GM21576 (cell line): ENCODE measurements around the gene CTNNA3.

Experiments used
- ATAC-seq: cut with Tn5 transposase; IDR thresholded peaks from one replicate; pipeline ENCODE4 v1.9.1; 2021; ENCODE audit warnings: mild to moderate bottlenecking, moderate library complexity; ENCODE audit not compliant: unreplicated experiment

CTNNA3 gene

DNA sequence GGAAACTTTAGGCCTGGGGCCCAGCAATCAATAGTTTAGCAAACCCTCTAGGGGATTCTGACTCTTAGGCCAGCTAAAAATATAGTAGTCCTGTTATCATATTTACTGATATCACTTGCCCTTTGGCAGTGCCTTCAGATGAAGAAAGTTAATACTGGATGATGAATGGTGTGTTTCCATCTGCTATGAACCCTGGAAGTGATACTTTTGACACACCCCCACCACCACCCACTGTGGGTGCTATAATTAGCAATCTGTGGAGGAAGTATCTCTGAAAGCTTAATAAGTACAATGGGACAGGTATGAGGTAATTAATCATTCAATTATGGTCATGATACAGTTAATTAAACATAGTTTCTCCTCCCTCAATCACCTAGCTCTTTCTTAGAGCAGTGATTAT is 860.6 kb downstream of the CTNNA3 start:
- ATAC-seq = no peak

DNA sequence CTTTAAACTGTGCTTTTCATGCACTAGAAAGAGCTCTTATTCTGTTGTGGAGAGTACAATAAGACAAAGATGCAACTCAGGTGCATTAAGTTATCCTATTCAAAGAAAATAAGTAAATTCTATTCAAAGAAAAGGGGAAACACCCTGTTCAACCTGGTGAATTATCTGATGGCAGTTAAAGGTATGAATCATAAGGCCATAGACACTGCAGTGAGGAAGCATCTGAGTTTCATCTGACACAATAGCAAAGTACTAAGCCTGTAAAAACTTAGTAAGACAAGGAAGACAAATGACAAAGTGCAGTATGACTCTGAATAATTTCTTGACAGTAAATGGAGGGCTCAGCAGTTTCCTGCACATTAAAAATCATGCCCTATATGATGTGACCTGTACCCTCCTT is 861.2 kb downstream of the CTNNA3 start:
- ATAC-seq = no peak

DNA sequence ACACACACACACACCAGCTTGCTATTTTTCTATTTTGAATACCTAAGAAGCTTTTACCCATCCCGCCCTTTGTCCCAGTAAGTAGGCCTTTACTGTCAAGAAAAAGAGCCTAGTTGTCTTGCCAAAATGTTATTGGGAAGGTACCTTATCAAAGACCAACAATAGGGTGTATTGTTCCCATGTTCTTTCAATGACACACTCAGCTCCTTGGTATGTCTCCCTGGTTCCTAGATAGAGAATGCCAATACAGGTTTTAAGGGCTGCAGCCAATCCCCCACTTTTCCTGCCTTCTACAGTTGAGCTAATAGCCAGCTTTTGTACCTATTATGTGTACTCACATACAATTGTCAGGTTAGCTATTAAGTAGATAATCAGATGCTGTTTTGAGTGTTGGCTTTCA is 862.1 kb downstream of the CTNNA3 start:
- ATAC-seq = no peak

DNA sequence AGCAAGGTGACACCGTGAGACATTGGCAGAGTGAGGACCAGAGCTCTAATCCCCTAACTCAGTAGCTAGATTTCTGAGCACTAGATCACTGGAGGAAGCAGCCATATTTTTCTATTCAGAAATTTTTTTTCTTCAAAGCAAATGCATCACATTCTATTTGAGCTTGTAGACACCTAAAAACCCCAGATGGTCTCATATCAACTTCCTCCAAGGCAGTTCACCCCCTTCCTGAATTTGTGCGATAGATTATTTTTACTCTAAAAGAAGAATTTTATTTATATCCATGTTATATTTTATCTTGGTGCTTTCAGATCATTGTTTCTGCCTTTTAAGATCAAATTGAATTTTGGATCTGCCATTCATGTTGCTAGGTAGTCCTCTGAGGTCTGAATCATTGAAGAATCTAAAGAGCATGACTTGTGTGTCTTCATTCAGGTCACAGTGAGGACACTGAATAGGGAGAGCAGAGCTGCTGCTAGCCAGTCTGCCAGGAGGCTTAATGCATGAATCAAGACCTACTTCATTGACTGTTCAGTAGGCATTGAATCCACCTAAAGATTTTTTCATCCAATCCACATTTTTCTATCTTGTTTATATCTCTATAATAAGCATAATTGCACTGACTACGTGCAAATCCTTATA is 863.1 kb downstream of the CTNNA3 start:
- ATAC-seq = no peak

DNA sequence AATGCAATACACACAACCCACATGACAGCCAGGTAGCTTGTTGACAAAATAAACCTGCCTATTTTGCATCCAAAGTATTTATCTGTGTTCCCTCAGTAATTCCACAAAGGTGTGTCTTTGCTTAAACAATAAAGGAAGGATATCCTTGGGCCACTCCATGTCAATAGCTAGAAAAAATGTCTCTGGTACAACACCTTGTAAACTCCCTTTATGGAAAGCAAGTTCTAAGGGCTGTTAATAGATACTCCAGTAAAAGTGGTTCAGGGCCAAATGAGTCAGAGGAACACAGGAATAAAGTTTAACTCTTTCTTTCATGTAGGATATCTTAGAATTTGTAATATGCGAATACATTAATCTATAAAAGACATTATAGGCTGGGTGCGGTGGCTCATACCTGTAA is 867.0 kb downstream of the CTNNA3 start:
- no peak for ATAC-seq

DNA sequence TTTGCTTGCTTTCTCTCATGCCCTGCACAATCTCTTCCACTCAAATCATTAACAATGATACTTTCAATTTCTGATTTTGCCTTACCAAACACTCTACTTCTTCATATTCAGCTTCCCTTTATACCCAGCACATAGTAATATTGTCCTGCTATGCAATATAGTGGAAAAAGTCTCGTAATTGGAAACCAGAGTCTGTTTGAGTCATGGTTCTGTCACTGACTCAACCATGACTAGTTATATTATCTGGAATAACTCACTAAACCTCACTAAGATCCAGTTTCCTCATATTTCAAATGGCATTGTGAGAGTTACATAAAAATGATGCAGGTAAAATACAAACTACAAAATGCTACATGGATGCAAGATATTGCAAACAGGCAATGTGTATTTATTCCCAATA is 868.6 kb downstream of the CTNNA3 start:
- ATAC-seq = no peak

DNA sequence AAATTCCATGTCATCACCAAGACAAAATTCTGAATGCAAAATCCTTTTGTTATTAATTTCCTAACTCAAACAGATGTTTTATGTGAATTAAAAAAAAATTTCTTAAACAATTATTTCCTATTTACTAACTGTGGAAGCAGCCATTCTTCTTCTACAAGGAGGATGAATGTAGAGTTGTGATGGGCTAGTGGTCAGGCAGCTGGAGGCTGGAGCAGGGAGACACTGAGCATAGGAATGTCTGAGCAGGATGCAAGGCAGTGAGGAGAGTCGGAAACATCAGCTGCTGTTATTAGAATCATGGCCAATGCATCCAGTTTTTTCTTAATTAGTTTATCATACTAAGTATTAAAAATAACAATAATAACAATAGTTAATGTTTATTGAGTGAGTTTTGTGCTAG is 872.7 kb downstream of the CTNNA3 start:
- no peak for ATAC-seq

DNA sequence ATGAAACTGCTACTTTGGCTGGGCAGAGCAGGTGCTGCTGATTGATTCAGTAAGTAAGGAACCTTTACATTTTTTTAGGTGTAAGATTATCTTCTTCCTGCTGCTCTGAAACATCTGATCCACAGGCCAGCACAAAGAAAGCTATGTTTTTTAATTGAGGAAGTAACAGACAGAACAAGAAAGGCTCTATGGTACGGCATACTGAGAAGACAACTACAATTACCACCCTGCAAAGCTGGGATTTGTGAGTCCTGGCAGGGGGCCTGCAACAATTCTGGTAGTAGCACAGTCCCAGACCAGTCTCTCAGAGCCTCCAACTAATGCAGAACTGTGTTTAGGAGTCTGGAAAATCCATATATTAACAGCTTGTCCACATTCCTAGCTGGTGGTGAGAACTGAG is 873.2 kb downstream of the CTNNA3 start:
- ATAC-seq = no peak

DNA sequence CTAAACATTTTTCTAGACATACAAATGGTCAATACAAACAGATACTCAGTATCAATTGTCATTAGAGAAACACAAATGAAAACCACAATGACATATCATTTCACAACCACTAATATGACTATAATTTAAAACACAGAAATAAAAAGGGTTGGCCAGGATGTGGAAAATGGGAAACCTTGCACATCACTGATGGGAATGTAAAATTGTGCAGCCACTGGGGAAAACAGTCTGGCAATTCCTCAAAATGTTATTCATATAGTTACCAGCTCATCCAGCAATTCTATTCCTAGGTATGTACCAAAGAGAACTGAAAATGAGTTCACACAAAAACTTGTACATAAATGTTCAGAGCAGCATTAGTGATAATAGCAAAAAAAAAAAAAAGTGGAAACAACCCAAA is 876.3 kb downstream of the CTNNA3 start:
- no peak for ATAC-seq

DNA sequence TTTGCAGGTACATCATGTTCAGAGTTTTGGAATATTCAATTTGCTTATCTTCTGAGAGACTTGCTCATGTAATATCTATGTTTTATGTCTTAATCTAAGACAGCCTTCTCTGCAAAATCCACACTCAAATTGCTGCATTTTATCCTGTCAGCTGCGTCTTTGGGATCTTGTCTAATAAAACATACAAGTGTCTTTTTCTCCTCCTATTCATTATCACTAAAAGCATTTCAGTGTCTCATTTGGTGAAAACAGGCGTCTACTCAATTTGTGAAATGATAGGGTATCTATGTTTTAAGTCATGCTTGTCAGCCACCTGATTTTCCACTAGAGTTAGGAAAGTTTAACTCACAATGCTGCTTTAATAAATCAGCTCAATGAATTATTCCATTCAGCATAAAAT is 882.9 kb downstream of the CTNNA3 start:
- no peak for ATAC-seq

DNA sequence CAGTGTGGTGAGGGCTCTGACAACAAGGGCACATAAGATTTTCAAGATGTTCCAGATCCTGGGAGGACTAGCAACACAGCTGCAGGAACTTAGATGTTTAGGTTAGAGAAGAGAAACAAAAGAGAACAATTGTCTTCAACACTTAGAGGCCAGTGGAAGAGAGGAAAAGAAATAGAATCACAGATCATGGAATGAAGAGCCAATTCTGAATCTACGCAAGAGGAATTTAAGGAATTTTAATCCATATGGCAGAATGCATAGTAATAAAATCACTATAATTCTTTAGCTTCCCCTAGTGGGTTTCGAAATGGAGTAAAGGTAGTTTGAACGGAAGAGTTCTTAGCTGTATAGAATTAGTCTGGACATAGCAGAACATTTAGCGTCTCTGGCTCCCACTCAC is 884.8 kb downstream of the CTNNA3 start:
- ATAC-seq = no peak

DNA sequence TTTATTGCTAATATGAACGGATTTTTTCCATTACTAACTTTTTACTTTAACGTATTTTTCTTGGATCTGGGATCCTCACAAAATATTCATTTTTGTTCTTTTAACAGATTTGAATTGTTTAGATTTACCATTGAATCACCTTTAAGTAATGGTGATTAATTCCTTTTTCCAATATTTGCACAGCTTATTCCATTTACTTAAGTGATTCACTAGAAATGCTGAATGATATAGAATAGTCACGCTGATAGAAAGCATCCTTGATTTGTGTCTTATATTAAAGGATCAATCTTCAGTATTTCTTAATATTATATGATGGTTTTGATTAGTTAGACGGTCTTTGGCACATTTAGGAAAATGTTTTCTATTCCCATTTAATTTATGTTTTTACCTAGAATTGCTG is 886.6 kb downstream of the CTNNA3 start:
- ATAC-seq = no peak

DNA sequence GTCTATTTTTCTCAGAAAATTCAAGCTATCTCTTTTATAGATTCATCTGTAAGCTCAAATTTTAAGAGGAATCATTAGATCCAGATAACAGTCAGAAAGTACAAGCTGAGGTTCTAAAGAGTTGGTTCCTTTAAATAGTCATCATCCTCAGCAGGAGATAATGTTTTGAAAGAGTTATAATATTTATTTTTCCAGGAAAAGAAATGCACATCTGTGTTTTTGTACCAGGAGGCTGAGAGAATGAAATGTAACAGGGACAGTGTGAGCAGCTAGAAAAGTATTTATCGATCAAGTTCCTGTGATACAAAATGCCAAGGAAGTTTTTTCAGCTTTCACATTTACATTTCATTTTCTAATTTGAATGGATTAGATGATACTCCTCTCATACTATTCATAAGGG is 890.4 kb downstream of the CTNNA3 start:
- no peak for ATAC-seq

DNA sequence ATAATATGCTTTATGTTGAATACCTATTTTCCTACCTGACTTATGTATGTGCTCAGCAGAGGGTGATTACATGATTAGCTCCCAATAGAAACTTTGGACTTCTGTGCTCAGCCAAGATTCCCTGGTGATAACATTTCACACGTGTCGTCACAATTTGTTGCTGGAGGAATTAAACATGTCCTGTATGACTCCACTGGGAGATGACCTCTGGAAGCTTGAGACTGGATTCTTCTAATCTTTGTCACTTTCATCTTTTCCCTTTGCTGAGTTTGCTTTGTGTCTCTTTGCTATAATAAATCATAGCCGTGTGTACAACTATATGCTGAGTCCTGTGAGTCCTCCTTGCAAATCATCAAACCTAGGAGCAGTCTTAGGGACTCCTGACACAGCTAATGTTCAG is 891.0 kb downstream of the CTNNA3 start:
- no peak for ATAC-seq

DNA sequence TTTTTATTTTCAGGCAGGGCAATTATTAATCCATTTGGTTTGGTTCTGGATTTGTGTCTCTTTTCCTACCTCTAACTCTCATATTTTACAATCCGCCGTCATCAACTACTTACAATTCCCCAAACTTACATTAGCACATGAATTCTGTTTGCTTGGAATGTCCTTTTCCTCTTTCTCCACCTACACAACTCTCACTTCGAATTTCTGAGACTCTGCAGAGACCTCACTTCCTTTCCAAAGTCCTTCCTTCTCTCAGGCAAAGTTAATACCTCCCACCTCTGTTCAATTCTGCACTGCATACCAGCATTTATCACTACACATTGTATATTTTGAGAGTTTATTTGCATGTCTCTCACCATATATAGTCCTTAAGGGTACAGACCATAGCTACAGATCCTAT is 892.8 kb downstream of the CTNNA3 start:
- ATAC-seq = no peak

DNA sequence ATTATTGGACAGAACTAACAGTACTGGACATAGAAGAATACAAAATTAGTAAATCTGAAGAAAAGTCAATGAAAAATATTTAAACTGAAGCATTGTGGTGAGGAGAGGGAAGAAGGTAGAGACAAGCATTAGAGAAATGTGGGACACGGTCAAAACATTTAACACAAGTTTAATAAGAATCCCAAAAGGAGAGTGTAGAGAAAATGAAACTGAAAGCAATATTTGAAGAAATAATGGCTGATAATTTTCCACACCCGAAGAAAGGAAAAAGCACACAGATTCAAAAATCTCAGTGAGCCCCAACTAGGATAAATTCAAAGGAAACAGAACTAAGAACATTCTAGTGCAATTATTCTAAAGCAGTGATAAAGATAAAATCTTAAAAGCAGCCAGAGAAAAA is 896.5 kb downstream of the CTNNA3 start:
- ATAC-seq = no peak

DNA sequence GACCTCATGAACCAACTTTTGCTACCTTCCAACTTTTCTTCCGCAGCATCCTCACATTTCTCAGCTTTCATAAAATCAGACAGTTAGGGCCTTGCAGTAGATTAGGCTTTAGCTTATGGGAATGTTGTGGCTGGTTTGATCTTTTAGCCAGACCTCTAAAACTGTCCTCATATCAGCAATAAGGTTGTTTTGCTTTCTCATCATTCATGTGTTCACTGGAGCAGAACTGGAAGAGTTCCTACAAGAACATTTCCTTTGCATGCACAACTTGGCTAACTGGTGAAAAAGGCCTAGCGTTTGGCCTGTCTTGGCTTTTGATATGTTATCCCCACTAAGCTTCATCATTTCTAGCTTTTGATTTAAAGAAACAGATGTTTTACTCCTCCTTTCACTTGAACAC is 900.1 kb downstream of the CTNNA3 start:
- ATAC-seq = no peak

DNA sequence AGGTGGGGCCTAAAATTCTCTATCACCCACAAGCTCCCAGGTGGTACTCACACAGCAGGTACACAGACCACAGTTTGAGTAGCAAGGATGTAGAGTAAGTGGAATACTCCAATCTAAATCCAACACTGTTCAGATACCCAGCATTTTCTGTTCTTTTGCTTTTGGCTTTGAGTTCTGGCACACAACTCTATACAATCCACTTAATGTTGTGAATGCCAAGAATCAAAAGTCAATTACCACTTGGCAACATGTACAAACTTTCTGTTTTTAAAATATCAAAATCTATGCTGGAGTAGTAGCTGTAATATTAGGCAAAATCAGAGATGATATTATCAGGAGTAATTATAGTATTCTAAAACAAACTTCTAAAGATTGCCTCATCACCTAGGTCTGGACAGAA is 903.6 kb downstream of the CTNNA3 start:
- ATAC-seq = no peak

DNA sequence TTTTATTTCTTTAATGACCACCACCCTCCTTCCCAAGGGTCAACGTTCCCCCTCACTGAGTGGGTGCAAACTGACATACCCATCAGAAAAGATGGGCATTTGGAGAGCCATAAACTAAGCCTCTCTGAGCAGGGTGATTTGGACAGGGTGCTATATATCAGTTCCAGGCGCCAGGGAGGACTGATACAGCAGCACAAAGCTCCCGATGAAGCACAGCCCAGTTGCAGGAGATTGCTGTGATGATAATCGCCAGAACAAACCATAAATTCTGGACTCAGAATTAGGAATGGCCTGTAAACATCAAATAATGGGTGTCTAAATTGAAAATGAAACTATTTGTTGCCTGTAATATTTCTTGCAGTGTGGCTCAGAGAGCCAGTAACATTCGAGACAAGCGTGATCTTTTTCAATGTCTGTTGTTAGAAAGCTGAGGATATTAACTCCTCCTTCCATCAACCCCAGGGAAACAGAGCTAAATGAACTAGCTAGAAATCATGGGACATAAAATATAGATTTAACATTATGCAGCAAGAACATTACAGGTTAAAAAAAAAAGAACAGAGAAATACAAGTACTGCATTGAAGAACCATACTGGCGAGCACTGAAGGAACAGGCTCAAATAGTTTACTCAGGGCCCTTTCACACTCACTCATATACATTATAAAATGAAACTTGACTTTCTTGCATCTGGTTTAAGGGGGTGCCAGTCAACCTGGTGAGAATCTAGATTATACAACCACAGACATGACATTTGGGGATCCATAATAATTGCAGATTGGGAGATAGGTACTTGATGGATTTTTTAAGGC is 907.6 kb downstream of the CTNNA3 start:
- ATAC-seq = no peak

DNA sequence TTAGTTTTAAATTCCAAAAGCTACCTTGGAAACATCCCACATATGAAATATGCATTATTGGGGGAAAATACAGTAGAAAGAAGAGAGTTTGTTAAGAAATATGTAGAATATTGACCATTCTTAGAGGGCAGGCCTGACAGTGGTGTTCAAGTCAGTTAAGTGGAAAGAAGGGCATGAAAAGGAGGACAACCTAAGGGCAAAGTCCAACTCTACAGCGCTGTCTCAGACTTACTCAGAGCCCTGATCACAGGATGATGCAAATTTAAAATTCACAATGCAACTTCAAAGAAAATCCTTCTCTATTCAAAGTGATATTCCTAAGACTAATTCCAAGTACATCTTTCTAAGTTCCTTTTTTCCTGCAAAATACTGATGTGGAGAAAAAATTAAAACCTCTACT is 909.3 kb downstream of the CTNNA3 start:
- no peak for ATAC-seq

DNA sequence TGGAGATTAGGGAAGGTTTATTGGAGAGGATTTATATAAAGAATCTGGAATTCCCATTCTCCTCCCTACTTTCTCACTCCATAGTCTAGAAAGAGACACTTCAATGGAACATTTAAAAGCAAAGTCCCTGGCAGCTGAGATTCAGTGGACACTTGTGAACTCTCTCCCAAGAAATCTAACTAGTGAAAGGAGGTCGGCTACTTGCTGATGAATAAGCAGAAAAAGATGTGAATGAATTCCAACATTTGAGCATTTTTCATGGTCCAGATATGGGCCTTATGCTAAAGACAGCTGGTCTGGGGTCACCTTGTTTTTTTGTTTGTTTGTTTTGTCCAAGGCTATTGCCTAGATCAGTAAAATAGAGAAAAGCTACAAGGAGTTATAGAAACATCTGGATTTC is 911.2 kb downstream of the CTNNA3 start:
- ATAC-seq = no peak

DNA sequence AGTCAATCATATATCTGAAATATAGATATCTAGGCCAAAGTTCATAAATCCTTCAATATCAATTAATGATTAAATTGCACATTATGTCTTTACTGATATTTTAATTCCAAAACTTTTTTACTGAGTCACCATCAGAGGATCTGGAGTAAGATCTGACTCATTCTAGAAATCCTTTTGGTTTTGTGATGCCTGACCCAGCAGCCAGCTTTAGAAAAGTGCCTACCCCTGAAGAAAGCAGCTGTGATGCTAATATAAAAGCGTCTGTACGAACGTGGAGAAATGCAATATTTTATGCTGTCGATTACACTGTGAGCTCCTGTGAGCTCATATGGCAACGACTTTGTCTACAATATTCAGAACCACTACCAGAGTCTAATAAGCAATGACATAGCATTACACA is 912.7 kb downstream of the CTNNA3 start:
- ATAC-seq = no peak

DNA sequence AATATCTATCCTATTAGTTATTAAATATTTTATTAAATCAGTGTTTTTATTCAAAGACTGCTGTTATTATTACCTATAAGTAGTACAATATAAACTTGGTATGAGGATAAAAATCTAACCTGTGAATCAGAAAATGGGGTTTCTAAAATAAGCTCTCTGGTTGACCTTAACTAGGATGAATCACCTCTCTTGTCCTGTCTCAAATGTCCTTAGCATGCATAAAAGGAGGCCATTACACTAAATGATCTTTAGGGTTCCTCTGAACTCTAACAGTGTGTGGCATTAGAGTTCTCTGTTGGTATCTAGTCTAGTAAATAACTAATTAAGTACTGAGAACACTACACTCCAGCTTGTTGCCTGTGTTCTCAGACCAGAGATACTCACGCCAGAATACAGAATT is 913.2 kb downstream of the CTNNA3 start:
- no peak for ATAC-seq
